ENCODE data around the gene PHOSPHO2.

The PHOSPHO2 gene

GRCh38 chr2:169718930-169719504, 24.7 kb downstream of the PHOSPHO2 start:
- no peak for DNase-seq

- no peak for DNase-seq
Observed at GRCh38 chr2:169721016-169721415, 26.7 kb downstream of the PHOSPHO2 start.

- DNase-seq = no peak
Observed at GRCh38 chr2:169727065-169727464, 32.8 kb downstream of the PHOSPHO2 start.

DNA sequence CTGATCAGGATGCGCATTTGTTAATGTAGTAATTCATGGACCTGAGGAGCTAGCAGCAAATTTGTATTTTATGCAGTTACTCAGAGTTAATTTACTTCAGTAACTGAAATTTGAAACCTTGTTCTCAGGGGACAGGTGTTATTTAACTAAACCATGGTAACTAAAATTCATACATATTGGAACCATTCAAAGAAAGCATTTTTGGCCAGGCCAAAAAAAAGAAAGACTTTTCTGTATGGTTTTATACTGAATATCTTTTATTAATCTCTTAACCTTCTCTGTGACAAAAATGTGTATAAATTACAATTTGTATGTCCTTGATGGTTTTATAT, 35.0 kb downstream of the PHOSPHO2 start:
- DNase-seq = no peak

DNA sequence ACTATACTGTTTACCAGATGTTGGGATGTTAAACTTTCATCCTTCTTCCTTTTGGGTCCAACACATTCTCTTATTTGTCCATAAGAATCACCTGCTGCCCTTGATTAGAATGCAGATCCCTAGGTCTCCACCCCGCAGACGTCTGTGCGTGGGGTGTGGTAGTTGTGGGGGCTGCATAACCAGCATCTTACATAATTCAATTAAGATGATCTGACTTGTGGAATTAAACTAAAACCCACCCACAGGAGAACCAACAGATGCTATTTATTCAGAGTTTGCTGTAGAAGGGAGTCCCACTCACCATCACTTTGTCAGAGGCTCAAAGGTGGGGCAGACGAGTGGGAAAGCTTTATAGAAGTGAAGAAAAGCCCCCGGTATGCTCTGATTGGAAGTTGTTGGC, 37.8 kb downstream of the PHOSPHO2 start:
- no peak for DNase-seq

- no peak for DNase-seq
Observed at GRCh38 chr2:169732583-169733358, 38.5 kb downstream of the PHOSPHO2 start.

- DNase-seq = peak; percentile 29
Observed at GRCh38 chr2:169734169-169734847, 40.0 kb downstream of the PHOSPHO2 start.

- no peak for DNase-seq
Observed at GRCh38 chr2:169735623-169736022, 41.4 kb downstream of the PHOSPHO2 start.

- no peak for DNase-seq
Observed at GRCh38 chr2:169736902-169737301, 42.6 kb downstream of the PHOSPHO2 start.

DNA sequence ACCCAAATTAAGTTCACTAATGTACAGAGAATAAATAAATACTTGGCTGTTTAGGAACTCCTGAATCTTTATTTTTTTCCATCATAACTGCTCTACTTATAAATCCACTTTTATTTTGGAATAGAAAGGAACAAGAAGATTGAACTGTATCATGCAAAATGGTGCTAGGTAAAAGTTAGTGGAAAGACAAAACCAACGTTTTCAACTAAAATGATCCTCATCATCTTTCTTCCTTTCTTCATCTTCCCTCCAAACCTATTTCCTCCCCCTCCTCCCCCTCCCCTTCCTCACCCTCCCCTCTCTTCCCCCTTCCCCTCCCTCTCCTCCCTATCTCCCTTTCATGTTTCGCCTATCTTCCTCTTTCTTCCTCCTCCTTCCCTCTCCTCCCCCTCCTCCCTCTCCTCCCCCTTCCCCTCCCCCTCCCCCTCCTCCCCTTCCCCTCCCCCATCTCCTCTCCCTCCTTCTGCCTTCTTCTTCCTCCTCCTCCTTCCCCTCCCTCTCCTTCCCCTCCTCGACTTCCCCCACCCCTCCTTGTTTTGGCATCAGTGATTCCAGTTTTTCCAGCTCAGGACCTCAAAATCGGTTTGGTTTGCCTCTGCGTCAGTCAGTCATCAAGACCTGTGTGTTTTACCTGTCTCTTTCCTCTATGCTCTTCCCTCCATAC, 44.4 kb downstream of the PHOSPHO2 start:
- DNase-seq = no peak

- no peak for DNase-seq
Observed at GRCh38 chr2:169739351-169739750, 45.1 kb downstream of the PHOSPHO2 start.

DNA sequence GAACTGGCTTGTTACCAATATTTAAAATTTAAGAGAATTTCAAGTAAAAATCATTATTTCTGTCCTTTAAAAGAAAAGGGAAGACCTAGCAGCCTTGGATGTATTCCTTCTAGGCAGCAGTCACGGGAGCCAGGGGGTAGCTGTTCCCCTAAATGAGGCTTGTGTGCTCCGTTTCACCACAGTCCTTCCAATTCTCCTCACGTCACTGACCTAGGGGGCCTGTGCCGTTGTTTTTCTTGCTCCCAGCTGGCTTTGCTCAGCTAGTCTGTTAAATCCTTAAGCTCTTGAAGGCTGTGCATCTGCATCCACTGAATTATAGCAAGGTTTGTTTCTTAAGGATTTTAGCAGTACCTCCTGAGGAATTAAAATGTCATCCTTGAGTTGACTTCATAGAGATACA, 49.3 kb downstream of the PHOSPHO2 start:
- DNase-seq = no peak

GRCh38 chr2:169746240-169746639, 52.0 kb downstream of the PHOSPHO2 start:
- no peak for DNase-seq

DNA sequence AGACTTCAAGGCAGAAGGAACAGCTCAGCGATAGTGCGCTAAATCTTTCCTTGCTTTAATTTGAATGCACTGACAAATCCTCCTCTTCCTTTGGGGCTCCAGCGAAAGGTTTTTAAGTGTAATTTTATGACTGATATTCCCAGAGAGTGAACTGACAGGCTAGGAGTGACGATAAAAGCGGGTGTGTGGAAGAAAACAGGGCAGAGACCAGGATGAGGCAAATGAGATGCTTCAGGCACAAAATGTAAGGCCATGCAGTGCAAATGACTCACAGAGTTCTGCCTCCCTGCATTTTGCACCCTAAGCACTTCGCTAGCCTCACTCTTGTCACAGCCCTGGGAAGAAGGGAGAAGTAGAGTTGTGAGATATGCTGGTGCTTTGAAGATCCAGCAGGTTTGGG, 54.0 kb downstream of the PHOSPHO2 start:
- no peak for DNase-seq
